Islet precursor cell (in vitro differentiated cells): Measurements from ENCODE around the gene NUDT19.
"Not testable (repeated sequence)": the region's sequence is repeated elsewhere in the genome, so short reads cannot be mapped to it uniquely, and the experiment has no call there.

Experiments
- DNase-seq: peaks from one replicate; pipeline ENCODE4 v3.0.0-alpha.2; 2018

NUDT19 gene

GRCh38 chr19:32675720-32676185 lies 15.9 kb upstream of the NUDT19 start, which contains the start of gene RGS9BP:
TSS of gene RGS9BP (plus strand) at chr19:32675848. CDS start at chr19:32676264, 416 bp downstream.
- peak; percentile 73 for DNase-seq

- peak; percentile 72 for DNase-seq
These were observed 15.3 kb upstream of the NUDT19 start for GRCh38 chr19:32676186-32676894.

GRCh38 chr19:32676895-32677359 lies 14.7 kb upstream of the NUDT19 start:
- DNase-seq = no peak

GRCh38 chr19:32677657-32678056 lies 14.0 kb upstream of the NUDT19 start:
- peak; percentile 76 for DNase-seq

GRCh38 chr19:32680986-32681385 lies 10.6 kb upstream of the NUDT19 start:
- no peak for DNase-seq

GRCh38 chr19:32682317-32682716 lies 9.3 kb upstream of the NUDT19 start:
- no peak for DNase-seq

- no peak for DNase-seq
These were observed 4.7 kb upstream of the NUDT19 start for GRCh38 chr19:32686847-32687475.

GRCh38 chr19:32687681-32688080 lies 3.9 kb upstream of the NUDT19 start:
- DNase-seq = no peak

GRCh38 chr19:32688311-32688710 lies 3.3 kb upstream of the NUDT19 start:
- peak; percentile 11 for DNase-seq

- peak; percentile 70 for DNase-seq
These were observed 518 bp downstream of the NUDT19 start for GRCh38 chr19:32691952-32692726.

GRCh38 chr19:32692727-32693061 lies 1.1 kb downstream of the NUDT19 start:
- DNase-seq = no peak

- not testable (repeated sequence) for DNase-seq
These were observed 1.8 kb downstream of the NUDT19 start for GRCh38 chr19:32693151-32694108.

- DNase-seq = not testable (repeated sequence)
These were observed 2.7 kb downstream of the NUDT19 start for GRCh38 chr19:32694316-32694715.

GRCh38 chr19:32694851-32695250 lies 3.2 kb downstream of the NUDT19 start:
- DNase-seq = not testable (repeated sequence)

- DNase-seq = not testable (repeated sequence)
These were observed 3.9 kb downstream of the NUDT19 start for GRCh38 chr19:32695506-32695905.

- DNase-seq = not testable (repeated sequence)
These were observed 5.2 kb downstream of the NUDT19 start for GRCh38 chr19:32696771-32697170.

- not testable (repeated sequence) for DNase-seq
These were observed 8.5 kb downstream of the NUDT19 start for GRCh38 chr19:32700129-32700528.

- DNase-seq = peak; percentile 42
These were observed 10.4 kb downstream of the NUDT19 start for GRCh38 chr19:32702010-32702409.

GRCh38 chr19:32704006-32704405 lies 12.4 kb downstream of the NUDT19 start:
- DNase-seq = not testable (repeated sequence)

GRCh38 chr19:32708457-32708856 lies 16.8 kb downstream of the NUDT19 start:
- no peak for DNase-seq

- DNase-seq = no peak
These were observed 17.4 kb downstream of the NUDT19 start for GRCh38 chr19:32709032-32709431.

GRCh38 chr19:32711747-32712146 lies 20.1 kb downstream of the NUDT19 start:
- no peak for DNase-seq
